Spinal cord (tissue), 10 donors: ENCODE data around the gene MEI4. TPM values are rescaled to one million over a fixed set of nuclear protein-coding genes. Genes with fewer than 3 reads are reported as not detected.
"Not testable (repeated sequence)": the region's sequence is repeated elsewhere in the genome, so short reads cannot be mapped to it uniquely, and the experiment has no call there.

Source experiments
- DNase-seq, 6 donors: peaks; one replicate each; pipeline versions ENCODE4 v3.0.0 to v3.0.0-alpha.2; 2013 to 2015; ENCODE audit warnings: low spot score in 6 of 6, low read depth in 4 of 6
- H3K27ac ChIP-seq: one replicate; pipeline ENCODE4 v1.5.1; 2013; ENCODE audit warnings: low read depth, low read length, control low read depth
- H3K27me3 ChIP-seq: one replicate; pipeline ENCODE4 v1.6.1; 2013; ENCODE audit warnings: low read length; ENCODE audit not compliant: control insufficient read depth, insufficient read depth
- H3K36me3 ChIP-seq: one replicate; pipeline ENCODE4 v1.6.1; 2013; ENCODE audit warnings: low read length; ENCODE audit not compliant: control insufficient read depth, insufficient read depth
- H3K4me1 ChIP-seq: one replicate; pipeline ENCODE4 v1.6.1; 2013; ENCODE audit warnings: low read length; ENCODE audit not compliant: control insufficient read depth, insufficient read depth
- H3K4me3 ChIP-seq: one replicate; pipeline ENCODE4 v1.5.1; 2013; ENCODE audit warnings: low read depth, low read length, control low read depth
- H3K9me3 ChIP-seq: one replicate; pipeline ENCODE4 v1.6.1; 2013; ENCODE audit warnings: low read length; ENCODE audit not compliant: control insufficient read depth, insufficient read depth
- WGBS: methylation state at CpG from one replicate; pipeline ENCODE4 v1.1.5; 2013; ENCODE audit warnings: missing lambda C conversion rate; ENCODE audit not compliant: insufficient coverage; 5-methylcytosine and 5-hydroxymethylcytosine counted together
- polyA plus RNA-seq, 2 donors: library from polyadenylated mRNA; unstranded; fragments of 120-200 nt; gene quantifications; one replicate each; pipeline ENCODE4 v1.2.1, GENCODE V29; 2013; ENCODE audit not compliant: insufficient read length in 2 of 2
- total RNA-seq, 2 donors: library from RNA; depleted of rRNA in 1 of 2; stranded (reverse); fragments of 120-200 nt in 1 of 2; fragments of >200 nt in 1 of 2; gene quantifications; one replicate each; pipeline versions ENCODE4 v1.2.3 to v1.2.4, GENCODE V29; 2013 to 2014
- donor health status: healthy.

MEI4 gene
- total and polyA plus RNA-seq, 4 donors, result 1.3 to 2.2 (median 1.6) TPM

DNA sequence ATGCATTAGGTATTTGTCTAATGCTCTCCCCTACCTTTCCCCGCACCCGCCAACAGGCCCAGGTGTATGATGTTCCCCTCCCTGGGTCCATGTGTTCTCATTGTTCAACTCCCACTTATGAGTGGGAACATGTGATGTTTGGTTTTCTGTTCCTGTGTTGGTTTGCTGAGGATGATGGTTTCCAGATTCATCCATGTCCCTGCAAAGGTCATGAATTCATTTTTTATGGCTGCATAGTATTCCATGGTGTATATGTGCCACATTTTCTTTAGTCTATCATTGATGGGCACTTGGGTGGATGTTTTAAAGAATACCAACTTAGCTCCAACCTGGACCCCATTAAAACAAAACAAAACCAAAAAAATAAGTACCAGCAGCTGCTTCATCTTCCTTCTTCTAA is 180.9 kb downstream of the MEI4 start:
- DNase-seq, H3K4me3 ChIP-seq, H3K36me3 ChIP-seq, H3K4me1 ChIP-seq, H3K9me3 ChIP-seq, H3K27ac ChIP-seq, H3K27me3 ChIP-seq: not testable (repeated sequence)
- no CpG with 5 or more reads among the region's 2 CpGs for WGBS

DNA sequence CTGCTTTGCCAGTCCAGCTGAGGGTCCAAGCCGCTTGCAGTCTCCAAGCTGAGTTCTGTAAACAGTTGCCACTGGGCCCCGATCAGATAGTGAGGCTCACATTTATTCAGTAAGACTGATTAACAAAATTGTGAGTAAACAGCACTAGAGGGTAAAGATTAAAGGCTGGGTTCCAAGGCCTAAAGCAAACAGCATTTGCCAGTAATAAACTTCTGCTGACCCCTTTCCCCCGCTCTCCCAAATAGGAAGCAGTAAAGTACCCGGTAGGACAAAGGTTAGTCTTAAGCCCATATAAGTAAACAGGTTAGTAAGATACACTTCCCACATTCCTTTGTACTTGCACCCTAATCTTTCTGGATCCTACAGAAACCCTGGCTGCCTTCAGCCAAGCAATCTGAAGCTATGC is 181.8 kb downstream of the MEI4 start:
- Histone ChIP-seq H3K27me3 (no peaks in the 10 kb centered on the region), H3K27ac (no peak overlapping the region), H3K4me1 (no peaks in the 10 kb centered on the region), H3K4me3 (no peak overlapping the region), H3K9me3 (no peaks in the 10 kb centered on the region), H3K36me3 (no peaks in the 10 kb centered on the region)
- 100% methylated on average over 1 of the region's 4 CpGs for WGBS
- DNase-seq, result no peak

DNA sequence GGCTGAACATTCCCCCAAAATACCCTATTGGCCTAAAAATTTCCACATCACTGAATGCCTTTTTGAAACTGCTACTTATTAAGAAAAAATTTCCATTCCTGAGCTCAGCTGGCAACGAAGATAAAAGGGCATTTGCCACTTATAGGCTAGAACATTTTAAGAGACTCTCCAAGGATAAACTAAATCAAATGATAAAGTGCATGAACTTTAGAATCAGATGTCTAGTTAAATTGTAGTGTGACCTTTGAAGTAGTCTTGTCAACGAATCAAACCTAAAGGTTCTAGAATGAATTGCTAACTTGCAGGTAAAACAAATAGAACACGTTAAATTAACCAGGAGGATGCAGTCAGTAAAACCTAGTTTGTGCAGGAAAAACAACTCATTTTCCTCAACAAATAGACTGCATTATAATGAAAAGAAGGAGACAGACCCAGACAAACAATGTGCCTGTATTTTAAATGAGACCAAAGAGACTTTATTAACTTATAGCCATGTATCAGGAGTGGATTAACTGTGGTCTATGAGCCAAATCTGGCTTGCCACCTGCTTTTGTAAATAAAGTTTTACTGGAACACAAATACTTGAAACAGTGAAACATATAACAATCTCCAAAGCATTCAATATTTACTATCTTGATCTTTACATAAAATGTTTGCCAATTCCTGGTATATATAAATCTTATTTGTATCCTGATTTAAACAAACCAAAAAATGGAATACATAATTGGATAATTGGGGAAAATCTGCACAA is 184.4 kb downstream of the MEI4 start:
- no peaks in the 10 kb centered on the region for H3K27me3 ChIP-seq
- no peaks in the 10 kb centered on the region for H3K36me3 ChIP-seq
- H3K4me1 ChIP-seq, result no peaks in the 10 kb centered on the region
- H3K9me3 ChIP-seq, result no peaks in the 10 kb centered on the region
- H3K4me3 ChIP-seq, result no peak overlapping the region
- no CpG with 5 or more reads among the region's 3 CpGs for WGBS
- no peak overlapping the region for H3K27ac ChIP-seq
- DNase-seq, result peak in 1 of 6 donors; percentile 26

DNA sequence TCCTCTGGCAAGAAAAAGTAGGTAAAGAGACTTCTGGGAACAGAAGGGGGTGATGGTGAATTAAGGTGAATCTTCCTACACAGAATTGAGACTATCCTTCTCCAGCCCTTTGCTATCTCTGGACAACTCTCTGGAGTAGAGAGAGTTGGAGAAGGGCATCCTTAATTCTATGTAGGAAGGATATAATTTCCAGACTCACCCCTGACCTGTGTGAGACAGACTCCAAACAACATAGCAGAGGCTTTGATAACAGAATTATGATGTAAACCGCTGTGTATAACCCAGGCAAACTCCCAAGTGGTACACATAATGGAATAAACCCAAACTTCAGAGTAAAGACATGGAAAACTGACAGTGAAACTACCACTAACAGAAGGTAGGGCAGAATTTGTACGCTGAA is 186.5 kb downstream of the MEI4 start:
- no peak overlapping the region for H3K4me3 ChIP-seq
- no peak for DNase-seq
- no peaks in the 10 kb centered on the region for H3K9me3 ChIP-seq
- H3K36me3 ChIP-seq, result no peaks in the 10 kb centered on the region
- no peaks in the 10 kb centered on the region for H3K4me1 ChIP-seq
- no peaks in the 10 kb centered on the region for H3K27me3 ChIP-seq
- no peak overlapping the region for H3K27ac ChIP-seq
- no CpG with 5 or more reads among the region's 2 CpGs for WGBS

DNA sequence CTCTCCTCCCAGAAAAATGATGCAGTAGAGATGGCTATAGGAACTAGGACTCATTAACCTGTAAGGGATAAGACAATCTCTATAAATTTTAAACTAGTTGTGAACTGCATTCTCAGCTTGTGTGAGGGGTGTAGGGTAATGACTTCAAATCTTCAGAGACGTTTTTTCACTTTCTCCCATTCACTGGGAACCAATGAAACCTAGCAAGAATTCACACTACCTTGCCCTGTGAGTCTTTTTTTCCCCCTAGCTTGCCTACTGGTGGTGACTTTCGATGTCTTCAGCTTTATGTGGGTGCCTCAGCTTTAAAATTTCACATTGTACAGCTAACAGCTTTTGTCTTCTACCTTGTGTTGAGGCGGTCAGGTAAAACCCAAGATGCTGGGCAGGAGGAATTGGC is 192.0 kb downstream of the MEI4 start:
- Histone ChIP-seq H3K4me1 (no peaks in the 10 kb centered on the region), H3K27ac (no peak overlapping the region), H3K9me3 (no peaks in the 10 kb centered on the region), H3K4me3 (no peak overlapping the region), H3K36me3 (no peaks in the 10 kb centered on the region), H3K27me3 (no peaks in the 10 kb centered on the region)
- WGBS, result 61% methylated on average over 2 of the region's 3 CpGs
- DNase-seq, result no peak

DNA sequence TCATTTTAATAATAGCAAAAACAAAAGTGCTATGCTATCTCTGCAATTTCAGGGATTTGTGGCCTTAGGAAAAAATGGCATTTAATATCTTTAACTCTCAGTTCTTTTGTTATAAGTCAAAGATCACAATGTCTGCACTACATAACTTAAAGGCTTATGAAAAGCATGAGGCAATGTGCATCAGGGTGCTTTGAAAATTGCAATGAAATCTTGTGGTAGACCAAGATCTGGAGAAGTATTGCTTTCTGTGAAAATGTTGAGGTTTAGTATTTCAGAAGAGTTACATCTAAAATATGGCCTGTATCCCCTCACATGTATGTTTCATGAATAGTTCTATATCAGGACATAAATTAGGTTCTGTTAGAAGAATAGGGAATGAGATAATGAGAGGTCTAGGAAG is 200.6 kb downstream of the MEI4 start:
- Histone ChIP-seq H3K27ac (no peak overlapping the region), H3K9me3 (no peaks in the 10 kb centered on the region), H3K36me3 (no peaks in the 10 kb centered on the region), H3K4me1 (no peaks in the 10 kb centered on the region), H3K27me3 (no peaks in the 10 kb centered on the region), H3K4me3 (no peak overlapping the region)
- no peak for DNase-seq

DNA sequence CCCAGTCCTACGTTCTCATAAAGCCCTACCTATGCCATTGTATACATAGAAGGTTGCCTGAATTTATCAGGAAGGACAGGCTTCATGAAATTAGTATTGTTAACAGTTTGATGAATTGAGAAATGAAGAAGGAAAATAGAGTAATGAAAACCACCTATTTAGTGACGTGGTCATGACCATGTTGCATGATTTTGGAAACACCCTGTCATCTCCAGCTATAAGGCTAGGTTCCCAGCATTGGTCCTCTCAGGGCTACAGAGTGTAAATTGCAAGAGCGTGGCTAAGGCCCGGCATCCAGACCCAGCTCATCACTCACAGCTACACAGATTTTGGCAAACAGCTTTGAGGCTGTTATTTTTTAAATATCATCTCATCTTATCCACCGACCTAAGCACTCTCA is 203.6 kb downstream of the MEI4 start:
- no peaks in the 10 kb centered on the region for H3K27me3 ChIP-seq
- H3K4me3 ChIP-seq, result no peak overlapping the region
- WGBS, result 80% methylated on average over 3 of the region's 5 CpGs
- no peaks in the 10 kb centered on the region for H3K4me1 ChIP-seq
- no peaks in the 10 kb centered on the region for H3K9me3 ChIP-seq
- no peak for DNase-seq
- no peak overlapping the region for H3K27ac ChIP-seq
- no peaks in the 10 kb centered on the region for H3K36me3 ChIP-seq

DNA sequence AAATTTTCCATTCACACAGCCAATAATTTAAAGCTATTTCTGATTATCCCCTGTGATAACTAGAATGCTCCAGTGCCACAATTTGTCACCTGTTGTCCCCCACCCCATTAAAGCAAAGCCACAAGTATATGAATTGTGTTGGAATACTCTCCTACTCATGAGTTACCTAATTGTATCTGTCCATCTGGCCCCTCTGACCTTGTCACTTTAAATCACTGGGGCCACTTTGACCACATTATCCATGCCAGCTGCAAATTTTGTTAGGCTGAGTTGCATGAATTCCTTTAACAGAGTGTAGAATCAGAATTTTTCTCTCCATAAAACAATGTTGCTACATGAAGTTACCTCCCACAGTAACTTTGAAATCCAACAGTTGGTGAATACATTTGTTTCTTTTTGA is 204.6 kb downstream of the MEI4 start:
- Histone ChIP-seq H3K9me3 (no peaks in the 10 kb centered on the region), H3K4me3 (no peak overlapping the region), H3K36me3 (no peaks in the 10 kb centered on the region), H3K4me1 (no peaks in the 10 kb centered on the region), H3K27me3 (no peaks in the 10 kb centered on the region), H3K27ac (no peak overlapping the region)
- no peak for DNase-seq

DNA sequence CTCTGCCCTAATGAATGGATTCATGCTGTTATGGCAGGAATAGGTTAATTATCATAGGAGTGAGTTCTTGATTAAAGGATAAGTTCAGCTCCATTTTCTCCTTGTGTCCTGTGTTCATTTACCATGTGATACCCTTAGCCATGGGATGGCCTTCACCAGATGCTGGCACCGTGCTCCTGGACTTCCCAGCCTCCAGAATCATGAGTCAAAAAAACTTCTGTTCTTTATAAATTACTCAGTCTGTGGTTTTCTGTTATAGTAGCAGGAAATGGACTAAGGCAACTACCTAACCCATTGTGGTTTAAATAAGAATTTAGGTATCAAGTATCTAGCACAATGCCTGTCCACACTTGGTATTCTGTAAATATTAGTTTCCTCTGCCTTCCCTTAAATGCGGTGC is 223.5 kb downstream of the MEI4 start:
- H3K27me3 ChIP-seq, result no peaks in the 10 kb centered on the region
- H3K9me3 ChIP-seq, result no peaks in the 10 kb centered on the region
- no peaks in the 10 kb centered on the region for H3K36me3 ChIP-seq
- WGBS, result no CpG with 5 or more reads among the region's 2 CpGs
- DNase-seq, result no peak
- no peak overlapping the region for H3K4me3 ChIP-seq
- H3K4me1 ChIP-seq, result no peaks in the 10 kb centered on the region
- H3K27ac ChIP-seq, result no peak overlapping the region

DNA sequence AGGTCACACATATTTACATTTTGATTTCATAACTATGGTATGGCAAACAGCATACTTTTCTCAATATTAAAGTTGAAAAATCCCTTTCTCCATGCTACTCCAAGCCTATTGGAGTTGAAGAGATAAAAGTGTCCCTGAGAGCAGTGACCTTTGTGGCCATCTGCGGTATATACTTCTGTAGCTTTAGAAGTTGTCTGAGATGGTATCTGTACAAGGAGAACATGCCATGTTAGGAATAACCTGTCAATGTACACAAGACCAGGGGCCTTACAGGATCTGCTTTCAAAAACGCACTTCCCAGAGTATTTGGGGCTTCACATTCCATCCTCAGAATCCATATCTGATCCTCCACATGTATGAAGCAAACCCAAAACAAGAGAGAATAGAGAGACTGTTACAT is 226.7 kb downstream of the MEI4 start:
- WGBS, result no CpG with 5 or more reads among the region's 2 CpGs
- Histone ChIP-seq H3K9me3 (no peaks in the 10 kb centered on the region), H3K4me1 (no peaks in the 10 kb centered on the region), H3K4me3 (no peak overlapping the region), H3K27me3 (no peaks in the 10 kb centered on the region), H3K27ac (no peak overlapping the region), H3K36me3 (no peaks in the 10 kb centered on the region)
- DNase-seq, result no peak
